HEK293 (cell line): ENCODE data around the gene FOXP4.
A peak's percentile ranks its signal among the peaks of the same experiment; 100 is the strongest.

Experiments
- CTCF ChIA-PET: fragments of 350-600 bp; formaldehyde crosslinking; extraction: SDS; loops from one replicate; lab custom pipeline; 2021; ENCODE audit warnings: antibody characterized with exemption; lab: Yijun Ruan, JAX
- POLR2A ChIA-PET: fragments of 300-600 bp; formaldehyde crosslinking; extraction: SDS; loops from one replicate; lab custom pipeline; 2020; ENCODE audit warnings: antibody characterized with exemption, inconsistent platforms; lab: Yijun Ruan, JAX
- H3K27ac ChIP-seq: fragments of 200-500 bp; sonication (Bioruptor generic); 2 replicates; pipeline ENCODE4 v1.5.1; 2014; ENCODE audit warnings: low read depth, low read length, control low read depth, inconsistent platforms; ENCODE audit errors: extremely low read depth
- H3K36me3 ChIP-seq, 2 experiments: fragments of 200-500 bp in 1 of 2; sonication (Bioruptor generic) in 1 of 2; 1 replicate in 1 of 2; 2 replicates in 1 of 2; pipeline ENCODE4 v1.5.1; 2014 to 2017; ENCODE audit warnings: inconsistent platforms in 2 of 2, low read length in 2 of 2; ENCODE audit not compliant: control insufficient read depth in 2 of 2, insufficient read depth in 1 of 2
- H3K4me1 ChIP-seq: fragments of 200-500 bp; sonication (Bioruptor generic); 2 replicates; pipeline ENCODE4 v1.5.1; 2014; ENCODE audit warnings: mild to moderate bottlenecking, low read length, inconsistent platforms; ENCODE audit not compliant: control insufficient read depth, insufficient read depth
- H3K4me3 ChIP-seq: 2 replicates; pipeline ENCODE4 v1.5.1; 2011; ENCODE audit warnings: low read depth, mild to moderate bottlenecking, control low read depth, low read length, moderate library complexity
- H3K9me3 ChIP-seq: fragments of 200-500 bp; sonication (Bioruptor generic); 2 replicates; pipeline ENCODE4 v1.5.1; 2014; ENCODE audit warnings: low read depth, low read length, inconsistent platforms; ENCODE audit not compliant: control insufficient read depth, insufficient read depth
- KLF17 ChIP-seq: fragments of 450-650 bp; formaldehyde crosslinking; IDR thresholded peaks from 2 replicates; pipeline ENCODE4 v1.5.1; 2016; ENCODE audit warnings: missing biosample characterization, missing genetic modification characterization
- MYNN ChIP-seq: fragments of 450-650 bp; formaldehyde crosslinking; IDR thresholded peaks from 2 replicates; pipeline ENCODE4 v1.5.1; 2016; ENCODE audit warnings: missing biosample characterization, missing genetic modification characterization, borderline replicate concordance
- PATZ1 ChIP-seq: fragments of 450-650 bp; formaldehyde crosslinking; IDR thresholded peaks from 2 replicates; pipeline ENCODE4 v1.5.1; 2016; ENCODE audit warnings: missing biosample characterization, missing genetic modification characterization
- PRDM2 ChIP-seq: fragments of 450-650 bp; formaldehyde crosslinking; IDR thresholded peaks from 2 replicates; pipeline ENCODE4 v1.5.1; 2016; ENCODE audit warnings: missing biosample characterization, missing genetic modification characterization, borderline replicate concordance
- WT1 ChIP-seq: fragments of 450-650 bp; formaldehyde crosslinking; IDR thresholded peaks from 2 replicates; pipeline ENCODE4 v1.5.1; 2016; ENCODE audit warnings: missing biosample characterization, missing genetic modification characterization
- YY1 ChIP-seq: fragments of 450-650 bp; formaldehyde crosslinking; IDR thresholded peaks from 2 replicates; pipeline ENCODE4 v1.5.1; 2018; ENCODE audit warnings: missing biosample characterization, missing genetic modification characterization
- ZBTB21 ChIP-seq: fragments of 450-650 bp; formaldehyde crosslinking; IDR thresholded peaks from 2 replicates; pipeline ENCODE4 v1.5.1; 2017; ENCODE audit warnings: missing biosample characterization, missing genetic modification characterization
- ZIC2 ChIP-seq: fragments of 450-650 bp; formaldehyde crosslinking; IDR thresholded peaks from 2 replicates; pipeline ENCODE4 v1.5.1; 2016; ENCODE audit warnings: missing biosample characterization, missing genetic modification characterization
- ZNF146 ChIP-seq: fragments of 450-650 bp; formaldehyde crosslinking; IDR thresholded peaks from 2 replicates; pipeline ENCODE4 v1.5.1; 2016; ENCODE audit warnings: missing biosample characterization, missing genetic modification characterization
- ZNF274 ChIP-seq, 2 experiments: fragments of 200-500 bp in 1 of 2; fragments of 450-650 bp in 1 of 2; sonication (Bioruptor generic) in 1 of 2; formaldehyde crosslinking in 1 of 2; IDR thresholded peaks; 2 replicates each; pipeline versions ENCODE4 v1.5.1 to v1.6.1; 2014 to 2016; ENCODE audit warnings: borderline replicate concordance in 1 of 2, inconsistent platforms in 1 of 2, low read length in 1 of 2, missing biosample characterization in 1 of 2, missing genetic modification characterization in 1 of 2
- ZNF302 ChIP-seq: fragments of 450-650 bp; formaldehyde crosslinking; IDR thresholded peaks from 2 replicates; pipeline ENCODE4 v1.5.1; 2016; ENCODE audit warnings: missing biosample characterization, missing genetic modification characterization, low read depth
- ZNF37A ChIP-seq: fragments of 450-650 bp; IDR thresholded peaks from 2 replicates; pipeline ENCODE4 v1.5.1; 2018; ENCODE audit warnings: missing biosample characterization, missing genetic modification characterization
- ZNF423 ChIP-seq: fragments of 450-650 bp; formaldehyde crosslinking; IDR thresholded peaks from 2 replicates; pipeline ENCODE4 v1.5.1; 2016; ENCODE audit warnings: missing biosample characterization, missing genetic modification characterization
- ZNF544 ChIP-seq: fragments of 450-650 bp; formaldehyde crosslinking; IDR thresholded peaks from 2 replicates; pipeline ENCODE4 v1.5.0; 2017; ENCODE audit warnings: missing biosample characterization, missing genetic modification characterization
- ZNF654 ChIP-seq: fragments of 450-650 bp; formaldehyde crosslinking; IDR thresholded peaks from 2 replicates; pipeline ENCODE4 v1.5.1; 2016; ENCODE audit warnings: low read depth, missing biosample characterization, missing genetic modification characterization
- ZNF660 ChIP-seq: fragments of 450-650 bp; IDR thresholded peaks from 2 replicates; pipeline ENCODE4 v1.5.1; 2018; ENCODE audit warnings: missing biosample characterization, mild to moderate bottlenecking, missing genetic modification characterization
- ZNF777 ChIP-seq: fragments of 450-650 bp; formaldehyde crosslinking; IDR thresholded peaks from 2 replicates; pipeline ENCODE4 v1.5.1; 2017; ENCODE audit warnings: missing biosample characterization, missing genetic modification characterization, borderline replicate concordance
- ZNF830 ChIP-seq: fragments of 450-650 bp; IDR thresholded peaks from 2 replicates; pipeline ENCODE4 v1.5.0; 2018; ENCODE audit warnings: missing biosample characterization, missing genetic modification characterization, low read depth, mild to moderate bottlenecking, moderate library complexity
- TF ChIP-seq, protein P1 (sequence below): fragments of 450-650 bp; formaldehyde crosslinking; IDR thresholded peaks from 2 replicates; pipeline ENCODE4 v1.5.1; 2017; ENCODE audit warnings: missing biosample characterization, missing genetic modification characterization

The FOXP4 gene

GRCh38 chr6:41519305-41519744 lies 26.9 kb upstream of the FOXP4 start:
- ChIA-PET CTCF (interaction anchor here (0.6 kb wide), 1 partner anchor 165 kb away, joined by 3 read pairs; no protein-coding TSS in a partner anchor), POLR2A (no interaction called here)
- Histone ChIP-seq H3K4me1 (peaks cover 11% of the 10 kb centered on the region; the same call in 1 of the 2 replicates), H3K27ac (peak overlapping the region; percentile 67), H3K9me3 (no peaks in the 10 kb centered on the region), H3K36me3 (no peaks in the 10 kb centered on the region; a peak in 1 of 3 replicates), H3K4me3 (no peak overlapping the region)
- TF ChIP-seq ZBTB21 (tag by site-specific recombination) (no peak), MYNN (tag by site-specific recombination) (no peak), ZNF274 (IDR thresholded peaks at IDR 0.05; ENCODE audit: low read length) (no peak), ZNF274 (tag by site-specific recombination; IDR thresholded peaks at IDR 0.05; ENCODE audit: borderline replicate concordance) (no peak), ZNF660 (tag by site-specific recombination) (no peak), ZNF302 (tag by site-specific recombination) (no peak), ZNF146 (tag by site-specific recombination) (no peak), WT1 (tag by site-specific recombination) (no peak), PRDM2 (tag by site-specific recombination) (no peak), YY1 (no peak), ZNF830 (tag by site-specific recombination) (no peak), ZNF654 (tag by site-specific recombination) (no peak), PATZ1 (tag by site-specific recombination) (no peak), ZNF423 (no peak), ZNF777 (tag by site-specific recombination) (no peak), ZNF37A (tag by site-specific recombination) (no peak), ZIC2 (no peak), ZNF544 (tag by site-specific recombination) (no peak), KLF17 (tag by site-specific recombination) (no peak)
- TF ChIP-seq, protein P1, sequence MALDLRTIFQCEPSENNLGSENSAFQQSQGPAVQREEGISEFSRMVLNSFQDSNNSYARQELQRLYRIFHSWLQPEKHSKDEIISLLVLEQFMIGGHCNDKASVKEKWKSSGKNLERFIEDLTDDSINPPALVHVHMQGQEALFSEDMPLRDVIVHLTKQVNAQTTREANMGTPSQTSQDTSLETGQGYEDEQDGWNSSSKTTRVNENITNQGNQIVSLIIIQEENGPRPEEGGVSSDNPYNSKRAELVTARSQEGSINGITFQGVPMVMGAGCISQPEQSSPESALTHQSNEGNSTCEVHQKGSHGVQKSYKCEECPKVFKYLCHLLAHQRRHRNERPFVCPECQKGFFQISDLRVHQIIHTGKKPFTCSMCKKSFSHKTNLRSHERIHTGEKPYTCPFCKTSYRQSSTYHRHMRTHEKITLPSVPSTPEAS (tag by site-specific recombination): no peak
